SK-N-MC (cell line): ENCODE measurements around the gene ECM2.
"Not testable (repeated sequence)": the region's sequence is repeated elsewhere in the genome, so short reads cannot be mapped to it uniquely, and the experiment has no call there.

Experiments used
- DNase-seq: peaks from one replicate; pipeline ENCODE4 v3.0.0-alpha.2; 2011; ENCODE audit warnings: low read depth, low spot score
- H3K27ac ChIP-seq: fragments of 200-600 bp; sonication (generic); 2 replicates; pipeline ENCODE4 v1.5.1; 2016; ENCODE audit warnings: mixed run types
- H3K36me3 ChIP-seq: fragments of 200-600 bp; sonication (generic); 2 replicates; pipeline ENCODE4 v1.6.1; 2017; ENCODE audit warnings: antibody characterized with exemption, low read length, mixed read lengths; ENCODE audit not compliant: insufficient read depth
- H3K4me3 ChIP-seq: fragments of 200-600 bp; sonication (generic); 2 replicates; pipeline ENCODE4 v1.5.1; 2016
- H3K9ac ChIP-seq: fragments of 200-600 bp; sonication (generic); 2 replicates; pipeline ENCODE4 v1.8.0; 2017; ENCODE audit warnings: mixed run types, mixed read lengths; ENCODE audit not compliant: insufficient read length
- H3K9me3 ChIP-seq: fragments of 200-600 bp; sonication (generic); 2 replicates; pipeline ENCODE4 v1.6.1; 2017; ENCODE audit warnings: low read depth, mild to moderate bottlenecking, antibody characterized with exemption, low read length, moderate library complexity, mixed read lengths
- EZH2 ChIP-seq: fragments of 200-600 bp; sonication (generic); IDR thresholded peaks from one replicate; pipeline ENCODE4 v1.6.1; 2017; ENCODE audit warnings: antibody characterized with exemption
- FOXP2 ChIP-seq: optimal IDR thresholded peaks from 2 replicates; pipeline ENCODE3; 2011; ENCODE audit warnings: mild to moderate bottlenecking, moderate library complexity; ENCODE audit not compliant: insufficient read depth; ENCODE audit errors: extremely low read length, control extremely low read depth
- POLR2AphosphoS5 ChIP-seq: IDR thresholded peaks from 2 replicates; pipeline ENCODE4 v1.6.1; 2012; ENCODE audit warnings: mild to moderate bottlenecking, low read depth, low read length, borderline replicate concordance

The ECM2 gene

GRCh38 chr9:92535940-92536850 lies at the start of gene ECM2:
ECM2 (minus strand) TSS chr9:92535990; CDS start chr9:92522866, 13,124 bp downstream.
- peak; percentile 50 for DNase-seq
- H3K36me3 ChIP-seq, result no peaks in the 10 kb centered on the region
- peak within 1 kb of the TSS; percentile 84 for H3K27ac ChIP-seq

GRCh38 chr9:92576175-92576574 lies 40.4 kb upstream of the ECM2 start:
- DNase-seq, result no peak
- no peak overlapping the region for H3K9ac ChIP-seq
- no peaks in the 10 kb centered on the region for H3K36me3 ChIP-seq
- no peak overlapping the region for H3K4me3 ChIP-seq
- no peak overlapping the region for H3K27ac ChIP-seq
- no peaks in the 10 kb centered on the region for H3K9me3 ChIP-seq
- no peak for TF ChIP-seq EZH2
- TF ChIP-seq POLR2AphosphoS5, result no peak
- TF ChIP-seq FOXP2, result no peak

More at GRCh38 chr9:92535940-92536850, at the start of gene ECM2:
- Histone ChIP-seq H3K9ac (peak within 1 kb of the TSS; percentile 72), H3K9me3 (no peaks in the 10 kb centered on the region), H3K4me3 (peak within 1 kb of the TSS; percentile 67)
- TF ChIP-seq EZH2 (no peak), POLR2AphosphoS5 (no peak), FOXP2 (no peak)

DNA sequence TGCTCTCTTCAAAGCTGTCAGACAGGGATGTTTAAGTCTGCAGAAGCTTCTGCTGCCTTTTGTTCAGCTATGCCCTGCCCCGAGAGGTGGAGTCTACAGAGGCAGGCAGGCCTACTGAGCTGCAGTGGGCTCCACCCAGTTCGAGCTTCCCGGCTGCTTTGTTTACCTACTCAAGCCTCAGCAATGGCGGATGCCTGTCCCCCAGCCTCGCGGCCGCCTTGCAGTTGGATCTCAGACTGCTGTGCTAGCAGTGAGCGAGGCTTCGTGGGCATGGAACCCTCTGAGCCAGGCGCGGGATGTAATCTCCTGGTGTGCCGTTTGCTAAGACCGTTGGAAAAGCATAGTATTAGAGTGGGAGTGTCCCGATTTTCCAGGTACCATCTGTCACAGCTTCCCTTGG lies 37.8 kb upstream of the ECM2 start:
- not testable (repeated sequence) for H3K27ac ChIP-seq, H3K4me3 ChIP-seq, H3K36me3 ChIP-seq, H3K9ac ChIP-seq, DNase-seq, H3K9me3 ChIP-seq

GRCh38 chr9:92571871-92572270 lies 36.1 kb upstream of the ECM2 start:
- not testable (repeated sequence) for H3K27ac ChIP-seq, H3K36me3 ChIP-seq, DNase-seq, H3K9me3 ChIP-seq, H3K4me3 ChIP-seq, H3K9ac ChIP-seq

DNA sequence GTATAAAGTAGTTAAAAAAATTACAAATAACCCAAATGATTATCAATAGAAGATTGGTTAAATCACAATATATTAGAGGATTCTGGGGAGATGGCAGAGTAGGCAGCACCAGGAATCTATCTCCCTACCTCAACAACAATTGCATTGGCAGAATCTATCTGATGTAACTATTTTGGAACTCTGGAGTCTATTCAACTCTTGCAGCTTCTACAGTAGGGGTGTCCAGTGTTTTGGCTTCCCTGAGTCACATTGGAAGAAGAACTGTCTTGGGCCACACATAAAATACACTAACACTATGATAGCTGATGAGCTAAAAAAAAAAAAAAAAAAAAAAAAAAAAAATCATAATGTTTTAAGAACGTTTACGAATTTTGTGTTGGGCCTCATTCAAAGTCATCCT lies 29.2 kb upstream of the ECM2 start:
- Histone ChIP-seq H3K36me3 (no peaks in the 10 kb centered on the region), H3K9ac (no peak overlapping the region), H3K4me3 (no peak overlapping the region), H3K9me3 (no peaks in the 10 kb centered on the region), H3K27ac (no peak overlapping the region)
- DNase-seq, result no peak
- TF ChIP-seq EZH2, result no peak
- no peak for TF ChIP-seq POLR2AphosphoS5
- TF ChIP-seq FOXP2, result no peak

DNA sequence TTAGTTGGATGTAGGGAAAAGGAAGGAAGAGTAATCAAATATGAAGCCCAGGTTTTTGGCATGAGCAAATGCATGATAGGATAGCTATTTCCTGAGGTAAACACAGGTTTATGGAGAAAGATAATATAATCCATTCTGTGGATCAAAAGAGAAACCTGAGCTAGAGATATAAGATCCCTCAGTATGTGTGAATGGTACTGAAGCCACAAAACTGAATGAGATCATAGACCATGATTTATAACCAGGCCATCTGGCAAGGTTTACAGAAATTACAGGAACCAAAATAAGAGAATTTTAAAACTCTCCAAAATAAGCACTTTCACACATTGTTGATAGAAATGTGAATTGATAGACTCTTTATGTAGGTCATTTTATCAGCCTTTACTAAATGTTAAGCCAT lies 28.7 kb upstream of the ECM2 start:
- TF ChIP-seq EZH2, result no peak
- no peak for TF ChIP-seq FOXP2
- TF ChIP-seq POLR2AphosphoS5, result no peak
- Histone ChIP-seq H3K9ac (no peak overlapping the region), H3K4me3 (no peak overlapping the region), H3K36me3 (no peaks in the 10 kb centered on the region), H3K27ac (no peak overlapping the region), H3K9me3 (no peaks in the 10 kb centered on the region)
- DNase-seq, result no peak

GRCh38 chr9:92563116-92564100 lies 27.6 kb upstream of the ECM2 start:
- Histone ChIP-seq H3K27ac (no peak overlapping the region), H3K9ac (no peak overlapping the region), H3K36me3 (no peaks in the 10 kb centered on the region), H3K4me3 (no peak overlapping the region), H3K9me3 (no peaks in the 10 kb centered on the region)
- DNase-seq, result no peak
- TF ChIP-seq POLR2AphosphoS5 (no peak), EZH2 (no peak), FOXP2 (no peak)

DNA sequence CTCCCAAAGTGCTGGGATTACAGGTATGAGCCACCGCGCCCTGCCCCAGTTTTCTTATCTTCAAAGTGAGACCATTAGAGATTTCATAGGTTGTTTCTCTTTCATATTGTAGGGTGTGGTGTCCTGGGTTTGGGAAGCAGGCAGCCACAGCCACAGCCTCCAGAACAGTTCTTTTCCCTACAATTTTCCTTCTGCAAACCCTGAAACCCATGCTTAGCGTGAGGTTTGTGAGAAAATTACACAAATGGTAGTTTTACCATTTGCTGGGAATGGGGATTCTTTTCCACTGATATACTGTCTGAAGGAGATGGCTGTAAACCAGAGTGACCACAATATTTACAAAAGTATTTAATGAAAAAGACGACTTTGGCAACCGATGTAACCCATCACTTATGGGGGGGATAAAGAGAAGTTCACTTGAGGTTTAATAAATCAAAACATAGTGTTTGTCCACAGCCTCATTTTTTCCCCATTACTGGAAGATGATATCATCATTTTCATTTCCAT lies 26.7 kb upstream of the ECM2 start:
- TF ChIP-seq FOXP2 (no peak), EZH2 (no peak), POLR2AphosphoS5 (no peak)
- no peak for DNase-seq
- H3K9me3 ChIP-seq, result no peaks in the 10 kb centered on the region
- H3K9ac ChIP-seq, result no peak overlapping the region
- no peaks in the 10 kb centered on the region for H3K36me3 ChIP-seq
- H3K4me3 ChIP-seq, result no peak overlapping the region
- no peak overlapping the region for H3K27ac ChIP-seq
